ENCODE data around the gene NALCN.

- TF ChIP-seq CTCF (IDR thresholded peaks at IDR 0.05; ENCODE audit: insufficient read depth, low read length, poor library complexity, severe bottlenecking) (no peak), EZH2phosphoT487 (conservative IDR thresholded peaks at IDR 0.05; ENCODE audit: low read length) (no peak)
Observed at GRCh38 chr13:101230271-101230890, 185.9 kb downstream of the NALCN start.

All from SU-DHL-6 (cell line).